GM23248 (cell line): ENCODE data around the gene CIC. TPM values are rescaled to one million over a fixed set of nuclear protein-coding genes. Genes with fewer than 3 reads are reported as not detected.

Experiments
- DNase-seq: peaks from one replicate; pipeline ENCODE4 v3.0.0-alpha.2; 2015
- H2AFZ ChIP-seq: fragments of 200-600 bp; sonication (generic); 2 replicates; pipeline ENCODE4 v1.6.1; 2016; ENCODE audit warnings: antibody characterized with exemption
- H3F3A ChIP-seq: fragments of 200-600 bp; sonication (generic); 2 replicates; pipeline ENCODE4 v1.6.1; 2016; ENCODE audit warnings: mild to moderate bottlenecking, antibody characterized with exemption, mixed run types; ENCODE audit not compliant: insufficient read depth
- H3K27ac ChIP-seq: fragments of 200-600 bp; sonication (generic); 2 replicates; pipeline ENCODE4 v1.5.1; 2016; ENCODE audit warnings: mild to moderate bottlenecking
- H3K27me3 ChIP-seq: fragments of 200-600 bp; sonication (generic); replicated peaks from 2 replicates; pipeline ENCODE4 v1.6.1; 2016; ENCODE audit warnings: mild to moderate bottlenecking; ENCODE audit not compliant: insufficient read depth
- H3K36me3 ChIP-seq: fragments of 200-600 bp; sonication (generic); 2 replicates; pipeline ENCODE4 v1.6.1; 2016; ENCODE audit warnings: low read depth, mild to moderate bottlenecking
- H3K4me1 ChIP-seq: fragments of 200-600 bp; sonication (generic); 2 replicates; pipeline ENCODE4 v1.6.1; 2016; ENCODE audit warnings: mild to moderate bottlenecking; ENCODE audit not compliant: insufficient read depth
- H3K4me2 ChIP-seq: fragments of 200-600 bp; sonication (generic); one replicate; pipeline ENCODE4 v1.6.1; 2016; ENCODE audit warnings: mild to moderate bottlenecking; ENCODE audit not compliant: unreplicated experiment
- H3K4me3 ChIP-seq: fragments of 200-600 bp; sonication (generic); 2 replicates; pipeline ENCODE4 v1.5.1; 2016; ENCODE audit warnings: mild to moderate bottlenecking
- H3K79me2 ChIP-seq: fragments of 200-600 bp; sonication (generic); 2 replicates; pipeline ENCODE4 v1.6.1; 2016; ENCODE audit warnings: mild to moderate bottlenecking; ENCODE audit not compliant: insufficient read depth
- H3K9ac ChIP-seq: fragments of 200-600 bp; sonication (generic); 2 replicates; pipeline ENCODE4 v1.6.1; 2016; ENCODE audit warnings: mild to moderate bottlenecking
- H3K9me2 ChIP-seq: fragments of 200-600 bp; sonication (generic); 2 replicates; pipeline ENCODE4 v1.6.1; 2016; ENCODE audit warnings: mixed run types, mild to moderate bottlenecking, moderate library complexity; ENCODE audit not compliant: insufficient read depth
- H3K9me3 ChIP-seq: fragments of 200-600 bp; sonication (generic); one replicate; pipeline ENCODE4 v1.6.1; 2017; ENCODE audit warnings: low read depth
- H4K20me1 ChIP-seq: fragments of 200-600 bp; sonication (generic); 2 replicates; pipeline ENCODE4 v1.6.0; 2016; ENCODE audit not compliant: insufficient read depth
- EZH2 ChIP-seq: fragments of 200-600 bp; sonication (generic); IDR thresholded peaks from 2 replicates; pipeline ENCODE4 v1.6.1; 2018; ENCODE audit warnings: antibody characterized with exemption, mild to moderate bottlenecking; ENCODE audit not compliant: insufficient read depth, poor library complexity, severe bottlenecking
- EZH2phosphoT487 ChIP-seq: fragments of 200-600 bp; sonication (generic); IDR thresholded peaks from 2 replicates; pipeline ENCODE4 v1.6.1; 2018; ENCODE audit warnings: antibody characterized with exemption, moderate library complexity, mild to moderate bottlenecking, low read depth; ENCODE audit not compliant: insufficient read depth
- WGBS, 2 experiments: methylation state at CpG; one replicate each; pipeline ENCODE4 v1.1.6; 2015 to 2017; ENCODE audit warnings: low lambda C conversion rate in 2 of 2, low coverage in 1 of 2; ENCODE audit errors: missing lambda C conversion rate in 2 of 2; 5-methylcytosine and 5-hydroxymethylcytosine counted together
- in situ Hi-C: fragments of 300-500 bp; cut with MboI; formaldehyde crosslinking; loops from 2 replicates; pipeline ENCODE4 v1.15.0; 2020
- polyA plus RNA-seq: library from polyadenylated mRNA; unstranded; fragments of >200 nt; fragmentation: Nextera tagmentation; extraction: Ambion mirVana; gene quantifications from 2 replicates; pipeline ENCODE4 v1.2.1, GENCODE V29; 2016
- total RNA-seq: library from RNA; depleted of rRNA; stranded (reverse); fragments of >200 nt; shearing (Covaris generic); gene quantifications from 2 replicates; pipeline ENCODE4 v1.2.3, GENCODE V29; 2014

The CIC gene
- total and polyA plus RNA-seq, 2 experiments from 2014 or later = 8.3 to 17.5 TPM

DNA sequence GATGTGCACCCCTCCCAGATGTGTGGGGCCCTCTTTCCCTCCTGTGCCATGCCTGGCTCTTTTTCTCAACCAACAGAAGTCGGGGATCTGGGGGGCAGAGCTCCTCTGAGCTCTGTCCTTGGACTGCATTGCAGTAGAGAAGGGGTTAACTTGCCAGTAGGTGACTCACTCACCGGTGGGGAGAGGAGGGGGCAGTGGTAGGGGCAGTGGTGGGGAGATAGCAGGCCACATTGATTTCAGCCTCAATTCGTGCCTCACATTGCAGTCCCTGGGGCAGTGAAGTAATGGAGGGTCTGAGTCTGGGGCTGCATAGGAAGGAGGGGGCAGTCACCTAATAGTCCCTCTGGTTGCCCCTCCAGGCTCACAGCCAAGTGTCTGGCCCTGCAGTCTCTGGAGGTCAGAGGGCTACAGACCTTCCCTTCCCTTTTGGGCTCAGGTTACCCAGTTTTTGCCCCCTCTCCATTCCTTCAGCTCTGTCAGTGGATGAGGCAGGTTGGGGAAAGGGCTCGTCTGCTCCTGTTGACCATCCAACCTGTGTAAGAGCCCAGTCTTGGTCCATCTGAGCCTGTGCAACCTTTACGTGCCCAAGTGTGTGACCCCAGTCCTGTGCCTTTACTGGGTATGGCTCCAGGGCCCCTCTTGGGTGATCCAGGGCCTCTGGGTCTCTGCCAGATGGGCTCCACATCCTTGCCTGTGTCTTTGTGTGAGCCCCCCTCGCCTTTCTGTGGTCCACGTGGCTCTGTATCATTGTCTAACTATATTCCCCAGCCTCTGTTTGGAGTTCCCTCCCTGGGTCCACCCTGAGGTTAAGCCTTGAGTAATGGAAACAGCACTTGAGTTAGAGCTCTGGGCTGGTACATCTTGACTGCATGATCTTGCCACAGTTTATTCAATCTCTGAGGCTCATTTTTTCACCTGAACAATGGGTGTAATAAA lies 13.0 kb downstream of the CIC start:
- TF ChIP-seq EZH2 = no peak
- no peak for TF ChIP-seq EZH2phosphoT487
- H2AFZ ChIP-seq = no peak overlapping the region
- peak overlapping the region; percentile 87 for H3K27ac ChIP-seq
- H3K27me3 ChIP-seq = no peaks in the 10 kb centered on the region
- no peaks in the 10 kb centered on the region for H3K9me3 ChIP-seq
- no peaks in the 10 kb centered on the region for H3K36me3 ChIP-seq
- in situ Hi-C loops = no loop called here
- H3K4me2 ChIP-seq = peak overlapping the region; percentile 55
- no peaks in the 10 kb centered on the region for H4K20me1 ChIP-seq
- H3F3A ChIP-seq = peaks cover 24% of the 10 kb centered on the region
- peak; percentile 74 for DNase-seq
- H3K9ac ChIP-seq = peak overlapping the region; percentile 80
- WGBS, 2 experiments = 19% methylated on average over 7 of the region's 7 CpGs
- H3K4me1 ChIP-seq = peaks cover 59% of the 10 kb centered on the region
- peaks cover 62% of the 10 kb centered on the region for H3K79me2 ChIP-seq
- H3K9me2 ChIP-seq = no peaks in the 10 kb centered on the region
- peak overlapping the region; percentile 43 for H3K4me3 ChIP-seq

DNA sequence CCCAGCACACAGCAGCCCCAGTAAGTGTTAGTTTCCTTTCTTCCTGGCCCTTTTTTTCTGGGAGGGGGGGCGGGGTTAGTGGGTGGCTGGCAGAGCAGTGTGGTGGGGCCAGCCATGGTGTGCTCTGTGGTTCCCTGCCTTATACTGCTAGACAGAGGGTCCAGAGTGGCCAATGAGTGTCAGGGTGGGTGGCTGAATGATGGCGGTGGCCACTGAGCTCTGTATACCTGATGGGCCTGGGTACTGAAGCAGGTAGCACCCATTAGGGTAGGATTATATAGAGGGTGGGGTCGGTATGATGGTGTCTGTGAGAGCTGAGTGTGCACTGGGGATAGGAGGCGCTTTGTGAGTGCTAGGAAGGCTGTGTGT lies 13.8 kb downstream of the CIC start:
- peak overlapping the region; percentile 66 for H3K4me3 ChIP-seq
- peak overlapping the region; percentile 87 for H3K27ac ChIP-seq
- peaks cover 60% of the 10 kb centered on the region for H3K79me2 ChIP-seq
- in situ Hi-C loops = no loop called here
- no peaks in the 10 kb centered on the region for H3K36me3 ChIP-seq
- 34 to 38% methylated on average over 4 of the region's 4 CpGs for WGBS, 2 experiments
- H3K9me2 ChIP-seq = no peaks in the 10 kb centered on the region
- H4K20me1 ChIP-seq = no peaks in the 10 kb centered on the region
- peak overlapping the region; percentile 69 for H3K4me2 ChIP-seq
- peaks cover 52% of the 10 kb centered on the region for H3K4me1 ChIP-seq
- no peak overlapping the region for H2AFZ ChIP-seq
- TF ChIP-seq EZH2phosphoT487 (no peak), EZH2 (no peak)
- H3F3A ChIP-seq = peaks cover 17% of the 10 kb centered on the region
- H3K9me3 ChIP-seq = no peaks in the 10 kb centered on the region
- H3K9ac ChIP-seq = peak overlapping the region; percentile 75
- DNase-seq = no peak
- H3K27me3 ChIP-seq = no peaks in the 10 kb centered on the region

DNA sequence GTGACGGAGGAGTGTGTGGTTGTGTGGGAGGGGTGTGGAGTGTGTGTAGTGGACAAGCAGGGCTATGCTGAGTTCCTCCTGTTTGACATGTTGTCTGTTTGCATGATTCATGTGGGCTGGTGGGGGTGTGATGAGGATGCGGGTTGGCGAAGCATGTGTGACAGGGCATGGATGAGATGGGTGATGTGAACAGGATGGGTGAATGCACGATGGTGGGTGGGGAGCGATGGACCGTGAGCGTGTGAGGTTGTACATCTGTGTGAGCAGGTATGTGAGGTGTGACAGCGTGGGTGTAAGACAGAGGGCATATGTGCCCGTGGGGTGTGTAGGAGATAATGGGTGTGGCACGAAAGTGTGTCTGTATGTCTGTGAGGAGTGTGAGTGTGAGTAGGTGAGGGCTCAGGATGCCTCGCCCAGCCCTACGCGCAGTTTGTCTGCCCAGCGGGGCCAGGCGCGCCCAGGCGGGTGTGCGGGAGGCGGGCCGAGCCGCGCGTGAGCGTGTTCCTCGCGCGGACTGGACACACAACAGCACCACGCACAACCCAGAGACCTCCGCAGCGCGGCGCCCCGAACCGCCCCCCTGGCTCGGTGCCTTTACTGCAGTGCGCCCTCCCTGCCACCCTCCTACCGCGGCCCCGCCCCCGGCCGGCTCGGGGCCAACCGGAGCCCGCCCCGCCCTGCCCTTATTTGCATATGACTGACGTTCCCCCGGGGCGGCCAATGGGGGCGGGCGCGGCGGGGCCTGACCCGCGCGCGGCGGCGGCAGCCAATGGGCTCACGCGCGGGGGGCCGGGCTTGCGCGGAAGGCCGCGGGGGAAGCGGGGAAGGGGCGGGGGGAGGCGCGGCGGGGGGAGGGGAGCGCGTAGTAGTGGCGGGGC lies 14.4 kb downstream of the CIC start:
- in situ Hi-C loops = no loop called here
- Histone ChIP-seq H4K20me1 (no peaks in the 10 kb centered on the region), H3K4me1 (peaks cover 46% of the 10 kb centered on the region), H3K27ac (peak overlapping the region; percentile 87), H3K9me2 (no peaks in the 10 kb centered on the region), H3K27me3 (no peaks in the 10 kb centered on the region), H3K4me2 (peak overlapping the region; percentile 69), H2AFZ (no peak overlapping the region), H3K36me3 (no peaks in the 10 kb centered on the region), H3F3A (peaks cover 16% of the 10 kb centered on the region), H3K9me3 (no peaks in the 10 kb centered on the region), H3K9ac (peak overlapping the region; percentile 75), H3K4me3 (peak overlapping the region; percentile 66), H3K79me2 (peaks cover 60% of the 10 kb centered on the region)
- WGBS, 2 experiments = 3 to 4% methylated on average over 24 to 62 of the region's 74 CpGs
- no peak for TF ChIP-seq EZH2
- peak; percentile 98 for DNase-seq

DNA sequence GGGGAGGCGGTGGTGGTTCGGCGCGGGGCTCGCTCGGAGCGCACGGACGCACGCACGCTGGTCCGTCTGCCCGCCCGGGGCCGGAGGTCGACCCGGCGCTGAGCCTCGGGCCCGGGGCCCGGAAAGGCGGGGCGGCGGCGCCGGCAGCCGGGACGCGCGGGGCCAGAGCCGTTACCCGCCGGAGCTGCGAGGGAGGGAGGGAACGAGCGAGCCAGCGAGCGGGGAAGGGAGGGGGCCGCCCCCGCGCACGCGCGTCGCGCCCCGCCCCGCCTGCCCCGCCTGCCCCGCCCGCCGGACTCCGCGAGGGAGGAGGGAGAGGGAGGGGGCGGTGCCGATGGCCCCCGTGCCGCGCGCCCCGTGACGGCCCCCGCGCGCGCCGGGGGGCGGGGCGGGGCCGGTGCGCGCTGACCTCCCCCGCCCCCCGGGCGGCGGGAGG lies 15.0 kb downstream of the CIC start:
- Histone ChIP-seq H3K4me1 (peaks cover 39% of the 10 kb centered on the region), H3K79me2 (peaks cover 53% of the 10 kb centered on the region), H3K27ac (peak overlapping the region; percentile 35; the same call in 1 of the 2 replicates), H3K36me3 (no peaks in the 10 kb centered on the region), H4K20me1 (no peaks in the 10 kb centered on the region), H3K9ac (peak overlapping the region; percentile 56), H3K27me3 (no peaks in the 10 kb centered on the region), H3K4me2 (no peak overlapping the region), H3F3A (peaks cover 15% of the 10 kb centered on the region), H3K9me2 (no peaks in the 10 kb centered on the region), H2AFZ (no peak overlapping the region), H3K9me3 (no peaks in the 10 kb centered on the region), H3K4me3 (peak overlapping the region; percentile 55)
- in situ Hi-C loops = no loop called here
- peak; percentile 90 for DNase-seq
- WGBS, 2 experiments = 0% methylated on average over 17 of the region's 76 CpGs; no CpG with 5 or more reads in 1 of the 2 experiments
- no peak for TF ChIP-seq EZH2phosphoT487
- no peak for TF ChIP-seq EZH2
